Endothelial cell of umbilical vein (primary cell): ENCODE measurements around the gene SAP30L. TPM values are rescaled to one million over a fixed set of nuclear protein-coding genes. Genes with fewer than 3 reads are reported as not detected.

Source experiments
- BruUV-seq: library from RNA; stranded (reverse); fragments of 400-500 nt; replicated peaks from 2 replicates; lab custom pipeline; 2021; lab: Mats Ljungman, UMichigan
- CTCF ChIA-PET: fragments of 300-600, 350-600 bp; sonication (Branson Sonifier 250); formaldehyde crosslinking; loops from one replicate; lab custom pipeline; 2021; ENCODE audit warnings: antibody characterized with exemption, inconsistent platforms; lab: Charles Lee
- POLR2A ChIA-PET: fragments of 300-600, 350-600 bp; sonication (Branson Sonifier 250); formaldehyde crosslinking; loops from one replicate; lab custom pipeline; 2021; ENCODE audit warnings: antibody characterized with exemption, inconsistent platforms; lab: Charles Lee
- DNase-seq: peaks from one replicate; pipeline ENCODE4 v3.0.0-alpha.2; 2011; ENCODE audit warnings: low read depth, low spot score
- FAIRE-seq: peaks from 2 replicates; lab custom pipeline; 2011; peaks lifted over from hg19 to GRCh38; lab: Jason Lieb, UNC
- H2AFZ ChIP-seq: 2 replicates; pipeline ENCODE4 v1.6.0; 2012; ENCODE audit warnings: low read depth, low read length, control low read depth, inconsistent platforms
- H3K27ac ChIP-seq: 2 replicates; pipeline ENCODE4 v1.5.1; 2011; ENCODE audit warnings: low read depth, mild to moderate bottlenecking, control low read depth, low read length, moderate library complexity; ENCODE audit not compliant: insufficient read depth
- H3K27me3 ChIP-seq, 2 experiments: 2 replicates each; pipeline versions ENCODE4 v1.6.0 to v1.6.1; 2011; ENCODE audit warnings: low read length in 2 of 2, mixed read lengths in 1 of 2; ENCODE audit not compliant: control insufficient read depth in 2 of 2, insufficient read depth in 2 of 2
- H3K36me3 ChIP-seq, 2 experiments: 2 replicates in 1 of 2; 3 replicates in 1 of 2; pipeline ENCODE4 v1.5.1; 2011; ENCODE audit warnings: low read length in 2 of 2, mild to moderate bottlenecking in 1 of 2, moderate library complexity in 1 of 2; ENCODE audit not compliant: control insufficient read depth in 2 of 2, insufficient read depth in 2 of 2; ENCODE audit errors: extremely low read depth in 1 of 2
- H3K4me1 ChIP-seq: 3 replicates; pipeline ENCODE4 v1.5.1; 2011; ENCODE audit warnings: mild to moderate bottlenecking, low read length; ENCODE audit not compliant: control insufficient read depth, insufficient read depth; ENCODE audit errors: extremely low read depth
- H3K4me2 ChIP-seq: 2 replicates; pipeline ENCODE4 v1.6.1; 2011; ENCODE audit warnings: low read length, control low read depth, mixed read lengths; ENCODE audit not compliant: insufficient read depth
- H3K4me3 ChIP-seq, 3 experiments: fragments of 200-600 bp in 1 of 3; sonication (generic), shearing (Covaris generic) in 1 of 3; replicated peaks in 1 of 3; 2 replicates each; pipeline ENCODE4 v1.5.1; 2011 to 2016; ENCODE audit warnings: control low read depth in 3 of 3, low read length in 3 of 3, mild to moderate bottlenecking in 2 of 3, inconsistent platforms in 1 of 3, low read depth in 1 of 3, moderate library complexity in 1 of 3; ENCODE audit not compliant: insufficient read depth in 1 of 3
- H3K79me2 ChIP-seq: 2 replicates; pipeline ENCODE4 v1.6.0; 2012; ENCODE audit warnings: low read length, inconsistent platforms; ENCODE audit not compliant: control insufficient read depth, insufficient read depth
- H3K9ac ChIP-seq: replicated peaks from 2 replicates; pipeline ENCODE3; 2011; ENCODE audit warnings: low read length, control low read depth; ENCODE audit not compliant: insufficient read depth; ENCODE audit errors: extremely low read depth
- H3K9me1 ChIP-seq: replicated peaks from 3 replicates; pipeline ENCODE4 v1.6.0; 2011; ENCODE audit warnings: mild to moderate bottlenecking, low read length; ENCODE audit not compliant: control insufficient read depth, insufficient read depth; ENCODE audit errors: extremely low read depth
- H3K9me3 ChIP-seq: replicated peaks from 2 replicates; pipeline ENCODE4 v1.5.1; 2012; ENCODE audit warnings: low read length, inconsistent platforms; ENCODE audit not compliant: control insufficient read depth, insufficient read depth
- H4K20me1 ChIP-seq: replicated peaks from 2 replicates; pipeline ENCODE3; 2011; ENCODE audit warnings: mild to moderate bottlenecking, low read length; ENCODE audit not compliant: control insufficient read depth, insufficient read depth; ENCODE audit errors: extremely low read depth
- CTCF ChIP-seq, 2 donors: IDR thresholded peaks; 1 replicate in 1 of 2; 2 replicates in 1 of 2; pipeline ENCODE4 v1.5.1; 2011; ENCODE audit warnings: low read length in 2 of 2, mild to moderate bottlenecking in 2 of 2, moderate library complexity in 2 of 2, control low read depth in 1 of 2, inconsistent platforms in 1 of 2, low read depth in 1 of 2; ENCODE audit not compliant: insufficient read depth in 1 of 2; ENCODE audit errors: extremely low read depth in 1 of 2
- EZH2 ChIP-seq: IDR thresholded peaks from 2 replicates; pipeline ENCODE4 v1.6.1; 2012; ENCODE audit warnings: borderline replicate concordance, low read depth, mild to moderate bottlenecking, moderate library complexity, low read length, inconsistent platforms; ENCODE audit not compliant: severe bottlenecking
- FOS ChIP-seq: IDR thresholded peaks from 2 replicates; pipeline ENCODE4 v1.6.1; 2011; ENCODE audit warnings: mild to moderate bottlenecking, low read length, moderate library complexity, borderline replicate concordance; ENCODE audit not compliant: insufficient read depth
- GATA2 ChIP-seq: IDR thresholded peaks from 2 replicates; pipeline ENCODE4 v1.7.0; 2011; ENCODE audit warnings: low read depth, mild to moderate bottlenecking, moderate library complexity, mixed read lengths, low read length; ENCODE audit not compliant: insufficient read length, insufficient read depth
- JUN ChIP-seq: IDR thresholded peaks from 2 replicates; pipeline ENCODE4 v1.6.1; 2011; ENCODE audit warnings: borderline replicate concordance, low read depth; ENCODE audit not compliant: insufficient read length, insufficient read depth
- MYC ChIP-seq: IDR thresholded peaks from one replicate; pipeline ENCODE4 v1.6.1; 2011; ENCODE audit warnings: mild to moderate bottlenecking, low read depth, low read length
- POLR2A ChIP-seq: IDR thresholded peaks from 2 replicates; pipeline ENCODE4 v1.6.1; 2012; ENCODE audit warnings: low read depth, mild to moderate bottlenecking, control low read depth, low read length
- POLR2AphosphoS5 ChIP-seq: IDR thresholded peaks from 2 replicates; pipeline ENCODE4 v1.6.1; 2012; ENCODE audit warnings: low read depth, mild to moderate bottlenecking, control low read depth, low read length, moderate library complexity; ENCODE audit not compliant: insufficient read depth
- dilution Hi-C: fragments of 300-500 bp; cut with MboI; formaldehyde crosslinking; loops from one replicate; pipeline ENCODE4 v1.15.0; 2019; ENCODE audit warnings: low sequenced_read_pairs; ENCODE audit not compliant: extremely low pct_ligation_motif_present
- intact Hi-C: fragments of 100-400 bp; cut with micrococcal nuclease; formaldehyde crosslinking; loops from one replicate; pipeline ENCODE4 v1.10.0; 2022
- polyA plus RNA-seq, 4 experiments: library from polyadenylated mRNA; depleted of rRNA in 3 of 4; stranded (reverse) in 3 of 4; unstranded in 1 of 4; fragments of >200 nt; gene quantifications; 2 replicates each; pipeline versions ENCODE4 v1.2.1 to v1.2.3, GENCODE V29; 2011 to 2012; ENCODE audit warnings: missing spikeins in 1 of 4
- total RNA-seq: library from RNA; stranded (reverse); gene quantifications from 2 replicates; pipeline ENCODE4 v1.2.3, GENCODE V29; 2021
- TF ChIP-seq, protein P1 (sequence below): IDR thresholded peaks from 2 replicates; pipeline ENCODE4 v1.6.1; 2011; ENCODE audit not compliant: insufficient read depth, insufficient read length

Gene SAP30L
- total and polyA plus RNA-seq, 2 donors (not counting 3 experiments of a cell fraction or from before 2014, with no cell fraction given) = 18.1 to 37.8 TPM

GRCh38 chr5:154493274-154493673 lies 47.5 kb downstream of the SAP30L start:
- Histone ChIP-seq H3K9me3 (no peaks in the 10 kb centered on the region), H3K9ac (no peak overlapping the region), H3K4me1 (no peaks in the 10 kb centered on the region), H3K27ac (no peak overlapping the region), H3K4me3 (no peak overlapping the region), H3K4me2 (no peak overlapping the region), H3K9me1 (no peaks in the 10 kb centered on the region), H3K27me3 (peaks cover 27 to 54% of the 10 kb centered on the region in 2 experiments), H3K36me3 (no peaks in the 10 kb centered on the region), H2AFZ (no peak overlapping the region), H4K20me1 (no peaks in the 10 kb centered on the region), H3K79me2 (no peaks in the 10 kb centered on the region)
- CTCF ChIA-PET = interaction anchor here (2.1 kb wide), 1 partner anchor 28 kb away, joined by 8 read pairs; no protein-coding TSS in a partner anchor
- POLR2A ChIA-PET = no interaction called here
- TF ChIP-seq, protein P1, sequence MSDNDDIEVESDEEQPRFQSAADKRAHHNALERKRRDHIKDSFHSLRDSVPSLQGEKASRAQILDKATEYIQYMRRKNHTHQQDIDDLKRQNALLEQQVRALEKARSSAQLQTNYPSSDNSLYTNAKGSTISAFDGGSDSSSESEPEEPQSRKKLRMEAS = no peak
- TF ChIP-seq FOS = no peak
- no peak for TF ChIP-seq JUN
- no peak for TF ChIP-seq POLR2AphosphoS5
- no peak for TF ChIP-seq POLR2A
- TF ChIP-seq EZH2 = no peak
- TF ChIP-seq MYC = no peak
- TF ChIP-seq GATA2 = no peak
- TF ChIP-seq CTCF (IDR thresholded peaks at IDR 0.05; ENCODE audit: extremely low read depth in 1 of 2, insufficient read depth in 1 of 2, low read depth in 1 of 2, low read length in 2 of 2) = no peak
- DNase-seq = no peak
- BruUV-seq = no TSS peak
- FAIRE-seq = no peak
- dilution Hi-C loops (no loop called here), intact Hi-C loops (no loop called here)
